ENCODE data around the gene SLC7A5.
A peak's percentile ranks its signal among the peaks of the same experiment; 100 is the strongest.
"Not testable (repeated sequence)": the region's sequence is repeated elsewhere in the genome, so short reads cannot be mapped to it uniquely, and the experiment has no call there.

The SLC7A5 gene

GRCh38 chr16:87897521-87898505, 28.5 kb upstream of the SLC7A5 start:
- DNase-seq (ENCODE audit: insufficient read length, low spot score) (no peak), FAIRE-seq (no peak)
- TF ChIP-seq CTCF (IDR thresholded peaks at IDR 0.05; ENCODE audit: insufficient read depth, missing control alignments) = no peak

GRCh38 chr16:87896924-87897520, 27.7 kb upstream of the SLC7A5 start:
- FAIRE-seq; DNase-seq (ENCODE audit: insufficient read length, low spot score): not testable (repeated sequence)

GRCh38 chr16:87896176-87896890, 27.0 kb upstream of the SLC7A5 start:
- not testable (repeated sequence) for FAIRE-seq; DNase-seq (ENCODE audit: insufficient read length, low spot score)

DNA sequence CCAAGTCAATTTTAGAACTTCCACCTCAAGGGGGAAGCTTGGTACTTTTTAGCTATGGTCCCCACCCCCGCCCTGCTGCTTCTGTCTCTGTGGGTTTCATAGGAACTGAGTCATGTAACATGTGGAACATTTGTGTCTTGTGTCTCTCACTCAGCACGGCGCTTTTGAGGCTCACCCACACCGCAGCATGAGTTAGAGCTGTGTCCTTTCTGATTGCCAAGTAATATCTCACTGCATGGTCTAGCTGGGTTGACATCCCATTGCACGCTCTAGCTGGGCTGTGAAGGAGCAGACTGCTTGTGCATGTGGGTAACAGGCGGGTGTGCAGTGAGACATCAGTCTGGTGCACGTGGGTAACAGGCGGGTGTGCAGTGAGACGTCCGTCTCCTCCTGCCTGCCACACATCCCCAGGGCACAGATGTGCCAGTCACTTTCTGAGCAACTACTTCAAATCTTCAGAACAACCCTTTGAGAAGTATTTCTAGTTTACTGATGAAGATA, 26.4 kb upstream of the SLC7A5 start:
- no peak for TF ChIP-seq CTCF (IDR thresholded peaks at IDR 0.05; ENCODE audit: insufficient read depth, missing control alignments)
- no peak for DNase-seq (ENCODE audit: insufficient read length, low spot score)
- no peak for FAIRE-seq

DNA sequence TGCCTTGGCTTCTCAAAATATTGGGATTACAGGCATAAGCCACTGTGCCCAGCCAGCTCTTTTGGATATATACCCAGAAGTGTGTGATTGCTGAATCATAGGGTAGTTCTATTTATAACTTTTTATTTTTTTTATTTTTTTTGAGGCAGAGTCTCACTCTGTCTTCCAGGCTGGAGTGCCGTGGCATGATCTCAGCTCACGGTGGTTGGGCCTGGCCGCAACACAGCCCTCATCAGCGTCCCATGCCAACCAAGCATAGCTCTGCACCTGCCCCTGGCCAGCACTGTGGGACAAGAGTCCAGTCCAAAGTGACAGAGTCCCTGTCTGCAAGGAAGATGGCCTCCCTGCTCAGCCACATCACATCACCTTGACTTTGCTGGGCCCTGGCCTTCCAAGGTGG, 24.7 kb upstream of the SLC7A5 start:
- not testable (repeated sequence) for DNase-seq (ENCODE audit: insufficient read length, low spot score); FAIRE-seq

- no peak for FAIRE-seq
- DNase-seq (ENCODE audit: insufficient read length, low spot score) = no peak
- no peak for TF ChIP-seq CTCF (IDR thresholded peaks at IDR 0.05; ENCODE audit: insufficient read depth, missing control alignments)
Observed at GRCh38 chr16:87891764-87892163, 22.5 kb upstream of the SLC7A5 start.

GRCh38 chr16:87889762-87890161, 20.5 kb upstream of the SLC7A5 start:
- peak; percentile 11 for TF ChIP-seq CTCF (IDR thresholded peaks at IDR 0.05; ENCODE audit: insufficient read depth, missing control alignments)
- FAIRE-seq; DNase-seq (ENCODE audit: insufficient read length, low spot score): not testable (repeated sequence)

- not testable (repeated sequence) for FAIRE-seq; DNase-seq (ENCODE audit: insufficient read length, low spot score)
Observed at GRCh38 chr16:87888346-87888745, 19.0 kb upstream of the SLC7A5 start.

GRCh38 chr16:87887931-87888330, 18.6 kb upstream of the SLC7A5 start:
- not testable (repeated sequence) for FAIRE-seq; DNase-seq (ENCODE audit: insufficient read length, low spot score)

DNA sequence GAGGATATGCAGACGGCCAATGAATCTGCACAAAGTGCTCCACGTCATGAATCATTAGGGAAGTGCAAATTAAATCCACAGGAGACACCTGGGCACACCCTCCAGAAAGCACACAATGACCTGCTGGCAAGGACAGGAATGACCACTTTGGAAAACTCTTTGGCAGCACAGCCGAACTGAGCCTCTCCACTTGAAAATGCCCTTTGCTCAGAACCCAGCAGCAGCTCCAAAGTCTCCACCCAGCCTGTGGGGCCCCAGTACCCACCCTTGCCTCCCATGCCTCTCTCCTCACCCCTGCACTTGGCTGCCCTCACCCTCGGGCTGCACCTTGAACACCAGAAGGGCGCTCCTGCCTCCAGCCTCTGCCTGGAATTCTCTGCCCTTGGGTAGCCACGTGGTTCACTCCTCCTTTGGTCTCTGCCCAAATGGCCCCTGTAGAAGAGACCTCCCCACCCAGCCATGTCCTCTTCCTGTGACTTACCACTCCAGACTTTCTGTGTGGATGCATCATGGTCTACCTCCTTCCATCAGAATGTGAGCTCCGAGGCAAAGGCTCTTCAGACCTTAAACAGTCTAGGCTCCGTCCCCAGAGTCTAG, 16.2 kb upstream of the SLC7A5 start:
- FAIRE-seq = not testable (repeated sequence)

More for the DNA sequence above, 16.2 kb upstream of the SLC7A5 start:
- not testable (repeated sequence) for DNase-seq (ENCODE audit: insufficient read length, low spot score)

Data from D721Med (cell line).